Left lobe of liver (tissue), 2 donors: ENCODE data around the gene GNGT2. TPM values are rescaled to one million over a fixed set of nuclear protein-coding genes. Genes with fewer than 3 reads are reported as not detected.
"Not testable (repeated sequence)": the region's sequence is repeated elsewhere in the genome, so short reads cannot be mapped to it uniquely, and the experiment has no call there.

Source experiments
- ATAC-seq: fragments of 200-7000 bp; cut with Tn5 transposase; one replicate; pipeline ENCODE4 v1.9.1; 2020; ENCODE audit warnings: mild to moderate bottlenecking, moderate library complexity
- DNase-seq: peaks from one replicate; pipeline ENCODE4 v3.0.0-alpha.2; 2020; ENCODE audit warnings: low spot score
- total RNA-seq: library from RNA; stranded (reverse); gene quantifications from one replicate; pipeline ENCODE4 v1.2.1, GENCODE V29; 2021
- donor health status: DM: no; HTN: no; CAD: no; lungs with moderate emphysema.
- donor health status: DM: no; HTN: yes; CAD: no.

GNGT2 gene
- total RNA-seq, 1 donor from 2014 or later: 0.20 TPM

- no peak for ATAC-seq
Measured at GRCh38 chr17:49180998-49181635, 29.3 kb downstream of the GNGT2 start.

GRCh38 chr17:49180303-49180702 lies 30.1 kb downstream of the GNGT2 start:
- peak; percentile 89 for ATAC-seq
- peak; percentile 55 for DNase-seq

More at GRCh38 chr17:49180998-49181635, 29.3 kb downstream of the GNGT2 start:
- DNase-seq: no peak

- not testable (repeated sequence) for ATAC-seq, DNase-seq
Measured at GRCh38 chr17:49175978-49176377, 34.4 kb downstream of the GNGT2 start.

- not testable (repeated sequence) for DNase-seq, ATAC-seq
Measured at GRCh38 chr17:49170711-49171110, 39.7 kb downstream of the GNGT2 start.

- ATAC-seq: no peak
- DNase-seq: no peak
Measured at GRCh38 chr17:49170216-49170615, 40.2 kb downstream of the GNGT2 start.

GRCh38 chr17:49168706-49169105 lies 41.7 kb downstream of the GNGT2 start:
- ATAC-seq (no peak), DNase-seq (no peak)

GRCh38 chr17:49165143-49165542 lies 45.2 kb downstream of the GNGT2 start:
- ATAC-seq (no peak), DNase-seq (no peak)

GRCh38 chr17:49162866-49163265 lies 47.5 kb downstream of the GNGT2 start:
- DNase-seq (no peak), ATAC-seq (no peak)

- DNase-seq: no peak
- no peak for ATAC-seq
Measured at GRCh38 chr17:49157784-49158183, 52.6 kb downstream of the GNGT2 start.

GRCh38 chr17:49156256-49156655 lies 54.1 kb downstream of the GNGT2 start:
- ATAC-seq (no peak), DNase-seq (no peak)

Other genes starting within 250 kb of the GNGT2 start
- not detected for gene GIP, start 242.0 kb downstream of the GNGT2 start, total RNA-seq
- 1.2 TPM for gene IGF2BP1, start 213.2 kb downstream of the GNGT2 start, total RNA-seq
- 0.03 TPM for gene B4GALNT2, start 77.8 kb downstream of the GNGT2 start, total RNA-seq
- 4.0 TPM for gene ABI3, start 133 bp upstream of the GNGT2 start, total RNA-seq
- 0.28 TPM for gene PHOSPHO1, start 20.2 kb upstream of the GNGT2 start, total RNA-seq
- 38.6 TPM for gene ZNF652, start 151.7 kb upstream of the GNGT2 start, total RNA-seq
- 93.5 TPM for gene PHB1, start 204.3 kb upstream of the GNGT2 start, total RNA-seq